ENCODE data around the gene MAPK12.

The MAPK12 gene

GRCh38 chr22:50262973-50263617, 1.6 kb upstream of the MAPK12 start:
- H3K27ac ChIP-seq: peak overlapping the region; percentile 91

GRCh38 chr22:50262460-50262911, 1.0 kb upstream of the MAPK12 start:
- peak overlapping the region; percentile 91 for H3K27ac ChIP-seq
- TF ChIP-seq ZFX (IDR thresholded peaks at IDR 0.05; ENCODE audit: borderline replicate concordance): no peak
- TF ChIP-seq CTCF (IDR thresholded peaks at IDR 0.05): no peak

More at GRCh38 chr22:50262973-50263617, 1.6 kb upstream of the MAPK12 start:
- TF ChIP-seq ZFX (IDR thresholded peaks at IDR 0.05; ENCODE audit: borderline replicate concordance): no peak
- no peak for TF ChIP-seq CTCF (IDR thresholded peaks at IDR 0.05)

GRCh38 chr22:50260801-50261614, 475 bp downstream of the MAPK12 start:
- peak overlapping the region; percentile 91 for H3K27ac ChIP-seq
- TF ChIP-seq ZFX (IDR thresholded peaks at IDR 0.05; ENCODE audit: borderline replicate concordance) (no peak), CTCF (IDR thresholded peaks at IDR 0.05) (no peak)

GRCh38 chr22:50260434-50260800, 1.1 kb downstream of the MAPK12 start:
- TF ChIP-seq ZFX (IDR thresholded peaks at IDR 0.05; ENCODE audit: borderline replicate concordance) (no peak), CTCF (IDR thresholded peaks at IDR 0.05) (no peak)
- H3K27ac ChIP-seq: peak overlapping the region; percentile 91

GRCh38 chr22:50259302-50259701, 2.2 kb downstream of the MAPK12 start:
- TF ChIP-seq ZFX (IDR thresholded peaks at IDR 0.05; ENCODE audit: borderline replicate concordance): no peak
- no peak for TF ChIP-seq CTCF (IDR thresholded peaks at IDR 0.05)
- peak overlapping the region; percentile 91 for H3K27ac ChIP-seq

GRCh38 chr22:50258361-50259292, 2.9 kb downstream of the MAPK12 start:
- TF ChIP-seq CTCF (IDR thresholded peaks at IDR 0.05) (no peak), ZFX (IDR thresholded peaks at IDR 0.05; ENCODE audit: borderline replicate concordance) (no peak)
- H3K27ac ChIP-seq: peak overlapping the region; percentile 91

All from 22Rv1 (cell line).